Natural killer cell treated with Interleukin-12 subunit alpha and Interleukin-12 subunit beta and Interleukin-15 and Interleukin-18, amount 100 ng/mL, for 72 hours (primary cell): ENCODE measurements around the gene RAB7A. TPM values are rescaled to one million over a fixed set of nuclear protein-coding genes. Genes with fewer than 3 reads are reported as not detected.

Experiments
- ATAC-seq, 2 donors: fragments of 150-1000 bp; cut with Tn5 transposase in 1 of 2; sonication (Bioruptor Pico), chemical (Tn5 transposase) in 1 of 2; 2 replicates each; pipeline ENCODE4 v1.10.0; 2021
- DNase-seq: peaks from one replicate; pipeline ENCODE4 v3.0.0; 2022; ENCODE audit warnings: low spot score
- H3K27ac Mint-ChIP-seq, 2 donors: 1 replicate in 1 of 2; 2 replicates in 1 of 2; pipeline ENCODE4 v1.8.0; 2022; ENCODE audit warnings: mixed read lengths in 2 of 2, mild to moderate bottlenecking in 1 of 2, moderate library complexity in 1 of 2
- H3K27me3 Mint-ChIP-seq, 2 donors: 1 replicate in 1 of 2; 2 replicates in 1 of 2; pipeline ENCODE4 v1.8.0; 2022; ENCODE audit warnings: mixed read lengths in 2 of 2
- H3K36me3 Mint-ChIP-seq: one replicate; pipeline ENCODE4 v1.8.0; 2022; ENCODE audit warnings: mixed read lengths
- H3K4me1 Mint-ChIP-seq, 2 donors: 1 replicate in 1 of 2; 2 replicates in 1 of 2; pipeline ENCODE4 v1.8.0; 2022; ENCODE audit warnings: low read depth in 2 of 2, mixed read lengths in 2 of 2, mild to moderate bottlenecking in 1 of 2
- H3K4me3 Mint-ChIP-seq: one replicate; pipeline ENCODE4 v1.8.0; 2022; ENCODE audit warnings: mixed read lengths
- H3K9me3 Mint-ChIP-seq: 2 replicates; pipeline ENCODE4 v1.8.0; 2022; ENCODE audit warnings: mixed read lengths
- total RNA-seq, 2 donors: library from RNA; stranded (reverse); gene quantifications; one replicate each; pipeline ENCODE4 v1.2.3, GENCODE V29; 2022

The RAB7A gene
- total RNA-seq, 2 donors from 2014 or later = 183 to 338 TPM

DNA sequence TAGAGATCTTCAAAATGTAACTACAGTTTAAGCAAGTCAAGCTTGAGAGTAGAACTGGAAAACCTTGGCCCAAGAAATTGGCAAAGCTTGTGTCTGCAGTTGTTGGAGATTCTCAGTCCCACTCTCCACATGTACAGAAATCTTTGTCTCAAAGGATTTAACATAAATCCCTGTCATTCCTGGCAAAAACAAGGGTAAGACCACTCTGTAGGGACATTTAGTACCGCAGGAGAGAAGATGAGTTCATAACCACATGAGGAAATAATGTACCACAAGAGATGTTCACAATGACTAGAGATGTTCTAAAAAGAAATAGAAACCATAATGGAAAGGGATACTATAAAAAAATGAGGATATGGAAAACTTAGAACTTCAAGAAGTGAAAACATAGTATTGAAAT is 73.7 kb downstream of the RAB7A start:
- peak in 1 of 2 donors; percentile 53 for ATAC-seq
- H3K27ac Mint-ChIP-seq = peak overlapping the region; percentile 84 to 89
- H3K4me1 Mint-ChIP-seq = peaks cover 55 to 67% of the 10 kb centered on the region in 2 donors
- peaks cover 26% of the 10 kb centered on the region for H3K36me3 Mint-ChIP-seq
- no peaks in the 10 kb centered on the region for H3K27me3 Mint-ChIP-seq
- no peaks in the 10 kb centered on the region for H3K9me3 Mint-ChIP-seq
- no peak for DNase-seq
- peak overlapping the region; percentile 79 for H3K4me3 Mint-ChIP-seq

DNA sequence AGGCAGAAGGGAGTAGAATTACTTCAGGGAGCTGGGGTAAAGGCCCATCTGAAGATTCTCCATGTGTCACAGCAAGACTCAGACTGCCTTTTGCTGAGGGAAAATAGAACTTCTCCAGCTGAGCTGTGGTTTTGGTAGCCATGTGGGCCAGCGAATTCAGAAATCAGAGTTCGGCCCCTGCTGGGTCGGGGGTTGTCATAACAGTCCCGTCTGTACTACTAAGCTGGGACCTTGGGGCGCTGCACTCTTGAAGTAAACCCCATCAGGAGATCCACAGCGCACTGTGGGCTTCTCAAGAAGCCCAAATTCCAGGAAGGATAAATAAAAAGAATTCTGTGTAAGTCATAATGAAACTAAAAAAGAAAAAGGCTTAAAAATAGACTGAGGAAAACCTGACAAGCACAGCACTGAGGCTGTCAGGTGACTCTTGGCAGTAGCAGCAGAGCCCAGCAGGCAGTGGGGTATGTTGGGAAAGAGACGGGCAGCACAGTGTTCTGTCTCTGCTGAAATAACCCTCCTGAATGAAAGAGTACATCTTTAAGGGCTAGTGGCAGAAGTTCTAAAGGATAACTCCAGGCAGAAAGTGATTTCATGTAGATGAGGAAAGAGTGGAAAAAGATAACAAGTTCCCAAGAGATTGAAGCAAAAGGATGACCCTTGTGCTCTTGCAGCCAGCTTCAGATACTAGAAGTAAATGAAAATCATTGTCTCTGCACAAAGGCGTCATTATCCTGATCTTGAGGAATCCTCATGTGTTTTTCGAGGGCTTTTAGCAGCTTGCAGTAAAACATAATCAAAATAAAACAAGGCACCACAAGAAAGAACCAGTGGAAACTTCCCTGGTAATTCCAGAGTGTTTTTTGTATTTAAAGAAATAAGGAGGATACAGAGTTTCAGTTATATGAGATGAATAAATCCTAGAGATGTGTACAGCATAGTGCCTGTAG is 74.5 kb downstream of the RAB7A start:
- Mint-ChIP-seq H3K4me1 (peaks cover 55 to 68% of the 10 kb centered on the region in 2 donors), H3K27me3 (no peaks in the 10 kb centered on the region), H3K36me3 (peaks cover 26% of the 10 kb centered on the region), H3K9me3 (no peaks in the 10 kb centered on the region), H3K27ac (peak overlapping the region; percentile 84 to 89), H3K4me3 (peak overlapping the region; percentile 79)
- peak; percentile 55 to 71 for ATAC-seq
- no peak for DNase-seq

DNA sequence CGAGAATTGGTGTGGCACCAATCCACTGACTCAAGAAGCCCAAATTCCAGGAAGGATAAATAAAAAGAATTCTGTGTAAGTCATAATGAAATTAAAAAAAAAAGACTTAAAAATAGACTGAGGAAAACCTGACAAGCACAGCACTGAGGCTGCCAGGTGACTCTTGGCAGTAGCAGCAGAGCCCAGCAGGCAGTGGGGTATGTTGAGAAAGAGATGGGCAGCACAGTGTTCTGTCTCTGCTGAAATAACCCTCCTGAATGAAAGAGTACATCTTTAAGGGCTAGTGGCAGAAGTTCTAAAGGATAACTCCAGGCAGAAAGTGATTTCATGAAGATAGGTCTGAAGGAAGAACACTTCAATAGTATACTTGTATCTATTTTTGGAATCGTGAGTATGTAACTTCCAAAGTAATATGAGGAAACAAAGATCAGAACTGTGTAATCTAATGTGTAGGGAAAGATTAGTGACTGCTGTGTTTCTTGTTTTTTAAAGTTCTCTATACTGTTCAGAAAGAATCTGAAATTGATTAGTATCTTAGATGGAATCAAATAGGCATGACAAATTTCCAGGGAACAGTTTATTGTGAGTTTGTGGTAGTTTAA is 75.9 kb downstream of the RAB7A start:
- Mint-ChIP-seq H3K9me3 (no peaks in the 10 kb centered on the region), H3K36me3 (peaks cover 26% of the 10 kb centered on the region), H3K4me1 (peaks cover 66 to 82% of the 10 kb centered on the region in 2 donors), H3K4me3 (peak overlapping the region; percentile 64), H3K27me3 (no peaks in the 10 kb centered on the region), H3K27ac (peak overlapping the region; percentile 84 to 89)
- no peak for DNase-seq
- no peak for ATAC-seq

DNA sequence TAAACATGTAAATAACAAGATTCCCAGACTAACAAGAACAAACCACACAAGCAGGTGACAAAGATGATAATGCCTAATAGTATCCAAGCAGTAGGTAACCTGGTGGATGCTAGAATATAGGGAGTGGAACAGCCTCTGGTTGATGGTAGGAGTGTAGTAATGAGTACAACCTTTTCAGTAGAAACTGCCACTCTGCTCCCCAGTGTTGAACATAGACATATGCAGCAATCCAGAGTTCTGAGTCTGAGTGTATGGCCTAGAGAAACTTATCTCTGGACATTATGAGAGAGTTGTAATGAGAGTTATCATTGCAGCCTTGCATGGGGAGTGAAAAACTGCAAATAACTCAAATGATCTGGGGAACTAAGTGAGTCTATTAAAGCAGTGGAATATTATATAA is 77.3 kb downstream of the RAB7A start:
- Mint-ChIP-seq H3K27ac (peak overlapping the region; percentile 83 to 89), H3K4me1 (peaks cover 72 to 83% of the 10 kb centered on the region in 2 donors), H3K9me3 (no peaks in the 10 kb centered on the region), H3K27me3 (no peaks in the 10 kb centered on the region), H3K4me3 (peak overlapping the region; percentile 86), H3K36me3 (peaks cover 18% of the 10 kb centered on the region)
- DNase-seq = no peak
- no peak for ATAC-seq

DNA sequence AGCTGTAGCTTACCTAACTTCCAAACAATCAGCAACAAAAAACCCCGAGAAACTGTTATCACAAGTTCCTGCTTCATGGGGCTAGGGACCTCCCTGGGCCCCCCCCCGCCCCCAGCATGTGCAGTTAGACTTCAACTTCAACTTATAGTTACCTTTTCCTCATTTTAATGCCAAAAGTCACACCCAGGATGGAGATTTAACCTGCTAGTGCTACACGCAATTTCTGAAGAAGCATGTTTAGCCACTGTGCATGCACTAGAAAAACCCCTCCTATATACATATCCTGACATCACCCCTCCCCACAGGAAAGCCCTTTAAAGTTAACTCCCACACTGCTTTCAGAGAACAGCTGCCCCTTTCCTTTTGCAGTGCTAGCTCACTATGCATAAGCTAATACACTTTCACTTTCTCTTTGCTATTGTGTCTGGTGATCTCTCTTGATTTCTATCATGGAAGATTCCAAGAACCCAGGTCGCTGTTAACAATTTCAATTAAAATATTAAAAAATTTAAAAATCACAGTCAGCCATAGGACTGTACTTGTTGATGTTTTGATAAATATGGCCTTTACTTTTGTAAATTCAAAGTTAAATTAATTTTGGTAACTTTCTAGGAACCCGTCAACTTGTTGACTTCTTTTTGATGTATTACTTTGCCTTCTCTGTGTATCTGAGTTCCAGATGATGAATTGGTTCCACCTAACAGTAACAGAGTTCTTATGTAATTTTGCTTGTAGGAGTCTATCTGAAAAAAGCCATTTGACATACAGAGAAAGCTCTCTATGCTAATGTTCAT is 78.2 kb downstream of the RAB7A start:
- Mint-ChIP-seq H3K36me3 (peaks cover 14% of the 10 kb centered on the region), H3K9me3 (no peaks in the 10 kb centered on the region), H3K27me3 (no peaks in the 10 kb centered on the region), H3K4me1 (peaks cover 71 to 76% of the 10 kb centered on the region in 2 donors), H3K4me3 (peak overlapping the region; percentile 86), H3K27ac (peak overlapping the region; percentile 83 to 89)
- DNase-seq (peak; percentile 83), ATAC-seq (peak; percentile 94 to 96)

DNA sequence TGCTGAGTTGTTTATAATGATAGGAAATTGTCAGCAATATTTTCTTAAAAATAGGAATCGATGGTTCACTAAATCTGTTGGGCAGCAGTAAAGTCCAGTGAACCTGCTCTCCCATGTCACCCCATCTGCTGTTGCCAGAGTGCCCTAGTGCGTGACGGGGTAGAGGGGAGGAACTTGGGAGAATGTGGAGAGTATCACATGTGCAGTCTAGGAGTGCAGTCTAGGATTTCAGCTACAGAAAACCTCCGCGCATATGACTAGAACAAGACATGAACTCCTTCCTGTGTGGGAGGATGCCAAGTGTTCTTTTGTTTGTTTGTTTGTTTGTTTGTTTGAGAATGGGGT is 78.8 kb downstream of the RAB7A start:
- Mint-ChIP-seq H3K36me3 (peaks cover 14% of the 10 kb centered on the region), H3K4me1 (peaks cover 65 to 70% of the 10 kb centered on the region in 2 donors)
- no peak for DNase-seq

DNA sequence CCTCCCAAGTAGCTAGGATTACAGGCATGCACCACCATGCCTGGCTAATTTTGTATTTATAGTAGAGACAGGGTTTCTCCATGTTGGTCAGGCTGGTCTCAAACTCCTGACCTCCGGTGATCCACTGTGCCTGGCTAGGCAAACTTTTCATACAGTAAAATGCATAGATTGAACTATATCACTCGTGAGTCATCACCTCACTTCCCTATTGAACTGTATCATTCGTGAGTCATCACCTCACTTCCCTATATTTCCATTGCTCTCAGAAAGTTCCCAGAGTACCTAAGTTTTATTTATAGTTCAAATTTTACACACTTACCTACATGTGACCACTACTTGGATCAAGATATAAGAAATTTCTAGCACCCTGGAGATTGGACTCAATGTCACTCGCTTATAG is 79.8 kb downstream of the RAB7A start:
- DNase-seq (no peak), ATAC-seq (no peak)
- H3K9me3 Mint-ChIP-seq = no peaks in the 10 kb centered on the region
- peaks cover 58 to 60% of the 10 kb centered on the region in 2 donors for H3K4me1 Mint-ChIP-seq
- peaks cover 11% of the 10 kb centered on the region for H3K36me3 Mint-ChIP-seq
- H3K27ac Mint-ChIP-seq = peak overlapping the region; percentile 83 to 89
- H3K27me3 Mint-ChIP-seq = no peaks in the 10 kb centered on the region
- peak overlapping the region; percentile 65 for H3K4me3 Mint-ChIP-seq

More for the DNA sequence above, 78.8 kb downstream of the RAB7A start:
- H3K9me3 Mint-ChIP-seq = no peaks in the 10 kb centered on the region
- H3K27me3 Mint-ChIP-seq = no peaks in the 10 kb centered on the region
- peak overlapping the region; percentile 86 for H3K4me3 Mint-ChIP-seq
- no peak for ATAC-seq
- H3K27ac Mint-ChIP-seq = peak overlapping the region; percentile 83 to 89

DNA sequence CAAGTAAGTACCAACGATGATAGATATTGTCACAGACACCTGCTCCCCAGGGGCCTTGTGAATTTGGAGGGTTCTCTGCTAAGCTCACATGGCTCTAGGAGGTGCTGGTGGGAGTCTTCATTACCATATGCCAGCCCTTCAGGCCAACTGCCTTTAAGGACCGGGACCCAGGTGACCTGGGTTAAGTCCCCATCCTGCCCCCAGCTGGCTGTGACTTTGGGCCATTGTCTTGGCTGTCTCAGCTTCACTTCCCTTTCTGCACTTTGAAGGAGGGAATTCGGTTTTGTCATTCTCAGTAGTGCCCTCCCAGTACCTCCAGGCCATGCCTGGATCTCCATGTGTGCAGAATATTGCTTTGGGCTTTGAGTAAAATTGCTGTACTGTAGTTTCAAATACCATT is 80.6 kb downstream of the RAB7A start:
- Mint-ChIP-seq H3K4me1 (peaks cover 52 to 54% of the 10 kb centered on the region in 2 donors), H3K9me3 (no peaks in the 10 kb centered on the region), H3K4me3 (no peak overlapping the region), H3K36me3 (peaks cover 11% of the 10 kb centered on the region), H3K27me3 (no peaks in the 10 kb centered on the region), H3K27ac (peak overlapping the region; percentile 83 to 89)
- ATAC-seq = no peak
- DNase-seq = no peak

DNA sequence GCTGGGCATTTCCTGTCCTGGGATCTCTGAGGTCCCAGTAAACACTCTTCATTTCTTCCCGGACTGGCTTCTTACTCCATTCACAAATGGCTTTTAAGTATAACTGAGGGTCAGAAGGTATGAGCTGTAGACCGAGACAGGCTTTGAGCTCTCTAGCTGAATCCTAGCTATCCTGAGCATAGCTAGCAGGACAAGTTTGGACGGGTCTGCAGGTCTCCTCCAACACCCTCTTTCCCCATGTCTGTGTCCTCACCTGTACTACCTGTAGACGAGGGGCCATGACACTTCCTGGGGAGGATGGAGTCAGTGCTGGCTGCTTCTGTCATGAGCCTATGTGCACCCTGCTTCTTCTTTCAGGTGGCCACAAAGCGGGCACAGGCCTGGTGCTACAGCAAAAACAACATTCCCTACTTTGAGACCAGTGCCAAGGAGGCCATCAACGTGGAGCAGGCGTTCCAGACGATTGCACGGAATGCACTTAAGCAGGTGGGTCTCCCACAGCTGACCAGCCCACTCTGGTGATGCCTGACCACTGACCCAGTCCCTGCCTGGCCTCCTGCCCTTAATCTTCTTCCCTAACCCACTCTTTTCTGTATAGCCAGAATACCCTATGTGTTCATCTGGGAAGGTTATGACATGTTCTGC is 81.3 kb downstream of the RAB7A start:
- Mint-ChIP-seq H3K9me3 (no peaks in the 10 kb centered on the region), H3K27ac (peak overlapping the region; percentile 83 to 89), H3K4me3 (no peak overlapping the region), H3K4me1 (peaks cover 45 to 48% of the 10 kb centered on the region in 2 donors), H3K36me3 (peaks cover 7% of the 10 kb centered on the region), H3K27me3 (no peaks in the 10 kb centered on the region)
- no peak for ATAC-seq
- no peak for DNase-seq

DNA sequence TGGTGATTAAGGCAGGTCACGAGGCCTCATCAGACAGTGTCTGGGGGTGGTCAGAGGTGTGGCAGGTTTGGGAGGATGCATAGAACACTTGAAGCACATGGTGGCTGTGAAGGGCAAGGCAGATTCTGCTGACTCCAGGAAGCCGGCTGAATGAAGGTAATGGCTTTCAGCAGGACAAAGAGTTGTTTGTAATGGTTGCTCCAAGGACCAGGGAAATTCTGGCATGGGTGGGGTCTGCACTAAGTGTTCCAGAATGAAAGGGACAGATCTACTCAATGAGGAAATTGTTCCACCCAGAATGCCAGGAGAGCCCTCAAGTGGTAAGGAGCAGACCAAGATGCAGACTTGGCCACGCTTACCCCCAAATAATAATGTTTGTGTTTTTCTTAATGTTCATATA is 82.7 kb downstream of the RAB7A start:
- Mint-ChIP-seq H3K27me3 (no peaks in the 10 kb centered on the region), H3K27ac (peak overlapping the region in 1 of 2 donors; percentile 75), H3K4me1 (peaks cover 36 to 47% of the 10 kb centered on the region in 2 donors), H3K36me3 (peaks cover 12% of the 10 kb centered on the region), H3K9me3 (no peaks in the 10 kb centered on the region), H3K4me3 (no peak overlapping the region)
- no peak for DNase-seq
- ATAC-seq = no peak

DNA sequence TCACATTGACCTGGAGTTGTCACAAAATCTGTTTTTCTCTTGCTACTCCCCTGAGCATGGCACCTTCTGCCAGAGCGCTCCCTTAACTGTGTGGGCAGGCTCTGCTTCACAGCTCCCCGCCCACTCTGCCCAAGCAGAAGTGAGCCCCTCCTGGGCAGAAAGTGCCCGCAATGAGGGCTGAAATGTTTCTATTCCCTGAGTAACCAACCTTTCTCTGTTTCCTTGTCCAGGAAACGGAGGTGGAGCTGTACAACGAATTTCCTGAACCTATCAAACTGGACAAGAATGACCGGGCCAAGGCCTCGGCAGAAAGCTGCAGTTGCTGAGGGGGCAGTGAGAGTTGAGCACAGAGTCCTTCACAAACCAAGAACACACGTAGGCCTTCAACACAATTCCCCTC is 87.1 kb downstream of the RAB7A start:
- ATAC-seq (no peak), DNase-seq (no peak)
- Mint-ChIP-seq H3K9me3 (no peaks in the 10 kb centered on the region), H3K4me1 (peaks cover 0 to 11% of the 10 kb centered on the region in 2 donors), H3K36me3 (peaks cover 19% of the 10 kb centered on the region), H3K27ac (peak overlapping the region in 1 of 2 donors; percentile 1), H3K27me3 (no peaks in the 10 kb centered on the region), H3K4me3 (no peak overlapping the region)

DNA sequence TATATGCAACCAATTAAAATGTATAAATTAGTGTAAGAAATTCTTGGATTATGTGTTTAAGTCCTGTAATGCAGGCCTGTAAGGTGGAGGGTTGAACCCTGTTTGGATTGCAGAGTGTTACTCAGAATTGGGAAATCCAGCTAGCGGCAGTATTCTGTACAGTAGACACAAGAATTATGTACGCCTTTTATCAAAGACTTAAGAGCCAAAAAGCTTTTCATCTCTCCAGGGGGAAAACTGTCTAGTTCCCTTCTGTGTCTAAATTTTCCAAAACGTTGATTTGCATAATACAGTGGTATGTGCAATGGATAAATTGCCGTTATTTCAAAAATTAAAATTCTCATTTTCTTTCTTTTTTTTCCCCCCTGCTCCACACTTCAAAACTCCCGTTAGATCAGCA is 88.1 kb downstream of the RAB7A start:
- H3K9me3 Mint-ChIP-seq = no peaks in the 10 kb centered on the region
- H3K4me1 Mint-ChIP-seq = peaks cover 0 to 12% of the 10 kb centered on the region in 2 donors
- peaks cover 27% of the 10 kb centered on the region for H3K36me3 Mint-ChIP-seq
- H3K27ac Mint-ChIP-seq = peak overlapping the region in 1 of 2 donors; percentile 10
- ATAC-seq = no peak
- H3K4me3 Mint-ChIP-seq = no peak overlapping the region
- no peak for DNase-seq
- no peaks in the 10 kb centered on the region for H3K27me3 Mint-ChIP-seq
